ENCODE data around the gene CNTNAP2. TPM values are rescaled to one million over a fixed set of nuclear protein-coding genes. Genes with fewer than 3 reads are reported as not detected.

CNTNAP2 gene
- total and polyA plus RNA-seq, 2 of the 4 experiments (the other 2 are of a cell fraction), result not detected

DNA sequence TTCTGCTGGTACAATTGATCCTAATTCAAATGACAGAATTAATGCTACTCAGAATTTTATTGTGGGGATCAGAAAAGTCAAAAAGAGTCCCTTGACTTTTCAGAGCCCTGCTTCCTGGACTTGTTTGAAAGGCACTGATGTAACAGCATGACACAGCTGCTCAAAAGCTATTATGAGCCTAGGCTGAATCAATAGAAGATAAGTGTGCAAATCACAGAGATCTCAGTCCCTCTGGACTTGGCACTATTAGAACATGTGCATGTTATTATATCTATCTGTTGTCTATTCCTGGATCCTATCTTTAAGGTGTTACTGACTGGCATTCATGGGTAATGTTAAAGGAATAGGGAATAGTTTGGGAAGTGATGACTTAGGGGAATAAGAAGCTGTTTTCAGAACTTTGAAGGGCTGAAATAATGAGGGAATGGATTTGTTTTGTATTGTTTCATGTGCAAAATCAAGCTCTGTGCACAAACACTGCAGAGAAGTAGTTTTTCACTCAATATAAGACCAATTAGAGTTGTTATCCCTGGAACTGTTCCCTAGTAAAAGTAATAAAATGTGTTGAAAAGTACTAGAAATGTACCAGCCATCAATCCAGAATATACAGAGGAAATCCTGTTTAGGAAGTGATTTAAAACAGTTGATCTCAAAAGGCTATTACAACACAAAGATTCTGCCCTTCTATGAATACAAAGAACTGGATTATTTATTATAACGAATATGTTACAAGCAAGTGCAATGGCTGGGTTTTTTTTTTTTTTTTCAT is 1659.1 kb downstream of the CNTNAP2 start:
- no peak for TF ChIP-seq ELK1 (IDR thresholded peaks at IDR 0.05; ENCODE audit: borderline replicate concordance, low read depth, low read length)
- TF ChIP-seq RFX5 (IDR thresholded peaks at IDR 0.05; ENCODE audit: low read depth, low read length), result no peak
- TF ChIP-seq FOS (IDR thresholded peaks at IDR 0.05; ENCODE audit: low read depth, low read length), result no peak
- TF ChIP-seq CEBPB (IDR thresholded peaks at IDR 0.05; ENCODE audit: low read depth, low read length), result no peak
- no peak for TF ChIP-seq RAD21 (IDR thresholded peaks at IDR 0.05; ENCODE audit: low read length)
- no peak for TF ChIP-seq POLR2A (IDR thresholded peaks at IDR 0.05; ENCODE audit: low read depth, low read length)
- TF ChIP-seq MXI1 (IDR thresholded peaks at IDR 0.05; ENCODE audit: borderline replicate concordance, low read depth, low read length), result no peak
- no peak for TF ChIP-seq MAFK (IDR thresholded peaks at IDR 0.05; ENCODE audit: low read depth, low read length)
- no peak for TF ChIP-seq MAZ (IDR thresholded peaks at IDR 0.05; ENCODE audit: borderline replicate concordance, low read depth, low read length)
- no peak for TF ChIP-seq SMC3 (IDR thresholded peaks at IDR 0.05; ENCODE audit: low read depth, low read length)
- no peak for TF ChIP-seq RCOR1 (IDR thresholded peaks at IDR 0.05; ENCODE audit: insufficient replicate concordance, low read length)
- no peak for TF ChIP-seq CHD1 (IDR thresholded peaks at IDR 0.05; ENCODE audit: low read depth, low read length)
- H3K23ac ChIP-seq (ENCODE audit: low read depth, low read length), result no peak overlapping the region
- H4K91ac ChIP-seq (ENCODE audit: insufficient read depth, low read depth, low read length), result no peak overlapping the region
- ATAC-seq (ENCODE audit: low read depth), result no peak
- no peak overlapping the region for H3K27ac ChIP-seq (ENCODE audit: insufficient read depth, low read length)
- H2AK5ac ChIP-seq (ENCODE audit: low read depth, low read length), result no peak overlapping the region
- no peaks in the 10 kb centered on the region for H3K36me3 ChIP-seq (ENCODE audit: control insufficient read depth, insufficient read depth, low read length)
- H3K18ac ChIP-seq (ENCODE audit: low read depth, low read length), result no peak overlapping the region
- dilution Hi-C loops (cut with HindIII; ENCODE audit: low sequenced_read_pairs, unreplicated experiment), result no loop called here
- H3K79me1 ChIP-seq (ENCODE audit: low read depth in 1 of 2, low read length in 2 of 2), result no peaks in the 10 kb centered on the region
- H4K20me1 ChIP-seq (ENCODE audit: insufficient read depth, low read length), result no peaks in the 10 kb centered on the region
- H3K27me3 ChIP-seq (ENCODE audit: control insufficient read depth, insufficient read depth, low read length), result no peaks in the 10 kb centered on the region
- intact Hi-C loops (cut with micrococcal nuclease), result no loop called here
- no peak overlapping the region for H3K4me3 ChIP-seq (ENCODE audit: insufficient read depth, low read depth, low read length)
- H2BK20ac ChIP-seq (ENCODE audit: low read depth, low read length), result no peak overlapping the region
- BruUV-seq (replicated peaks), result no TSS peak
- H3K9me1 ChIP-seq (ENCODE audit: insufficient read depth, low read length), result no peaks in the 10 kb centered on the region
- H4K5ac ChIP-seq (ENCODE audit: low read depth, low read length), result no peak overlapping the region
- H3K56ac ChIP-seq (ENCODE audit: extremely low read depth, insufficient read depth, low read length), result no peak overlapping the region
- H2BK5ac ChIP-seq (ENCODE audit: low read depth, low read length, poor library complexity, severe bottlenecking), result no peak overlapping the region
- no peak overlapping the region for H4K8ac ChIP-seq (ENCODE audit: low read depth in 2 of 2, low read length in 2 of 2)
- H3K9me3 ChIP-seq (ENCODE audit: control insufficient read depth, insufficient read depth, low read length), result peaks cover 4% of the 10 kb centered on the region
- no peak overlapping the region for H2BK15ac ChIP-seq (ENCODE audit: low read depth, low read length)
- no peak overlapping the region for H3K14ac ChIP-seq (replicated peaks; ENCODE audit: low read depth, low read length)
- no peak overlapping the region for H2AFZ ChIP-seq (replicated peaks; ENCODE audit: low read length, poor library complexity)
- H3K4me2 ChIP-seq (ENCODE audit: low read depth, low read length), result no peak overlapping the region
- no peak overlapping the region for H3K9ac ChIP-seq (ENCODE audit: low read depth, low read length)
- POLR2A ChIA-PET (ENCODE audit: unreplicated experiment), result no interaction called here
- no peak for DNase-seq
- in situ Hi-C loops (cut with MboI; ENCODE audit: low sequenced_read_pairs), result no loop called here
- no peak overlapping the region for H2AK9ac ChIP-seq (replicated peaks; ENCODE audit: low read depth, low read length, poor library complexity)
- WGBS, 2 experiments (ENCODE audit: extremely low coverage in 2 of 2, insufficient read length in 1 of 2), result no CpG with 5 or more reads among the region's 1 CpG
- H2BK120ac ChIP-seq (ENCODE audit: low read depth, low read length), result no peak overlapping the region
- H3K4ac ChIP-seq (ENCODE audit: low read depth, low read length), result no peak overlapping the region
- CTCF ChIA-PET, result no interaction called here
- H3K4me1 ChIP-seq (ENCODE audit: control insufficient read depth, insufficient read depth, low read length), result no peaks in the 10 kb centered on the region
